A673 (cell line): ENCODE data around the gene BHMT. TPM values are rescaled to one million over a fixed set of nuclear protein-coding genes. Genes with fewer than 3 reads are reported as not detected.

Source experiments
- BruUV-seq: library from RNA; stranded (reverse); fragments of 400-500 nt; replicated peaks from 2 replicates; lab custom pipeline; 2021; lab: Mats Ljungman, UMichigan
- CTCF ChIA-PET: fragments of 300-600 bp; sonication (Branson Sonifier 250); formaldehyde crosslinking; loops from one replicate; lab custom pipeline; 2022; ENCODE audit warnings: antibody characterized with exemption; lab: Charles Lee
- POLR2A ChIA-PET: fragments of 300-600 bp; sonication (Branson Sonifier 250); formaldehyde crosslinking; loops from one replicate; lab custom pipeline; 2022; ENCODE audit warnings: antibody characterized with exemption; ENCODE audit not compliant: low non-redundant PET; lab: Charles Lee
- DNase-seq: peaks from one replicate; pipeline ENCODE4 v3.0.0-alpha.2; 2015; ENCODE audit warnings: low spot score
- H3K27ac ChIP-seq: fragments of 200-600 bp; sonication (generic); 2 replicates; pipeline ENCODE4 v1.5.1; 2016; ENCODE audit warnings: mixed run types, low read depth, mild to moderate bottlenecking, mixed read lengths, antibody characterized with exemption, low read length; ENCODE audit not compliant: poor library complexity, severe bottlenecking
- H3K27me3 ChIP-seq: fragments of 200-600 bp; sonication (generic); replicated peaks from 2 replicates; pipeline ENCODE4 v1.6.1; 2017; ENCODE audit warnings: mixed run types, low read depth, mild to moderate bottlenecking, mixed read lengths, antibody characterized with exemption, low read length; ENCODE audit not compliant: insufficient read depth, poor library complexity
- H3K36me3 ChIP-seq: fragments of 200-600 bp; sonication (generic); 2 replicates; pipeline ENCODE4 v1.6.1; 2016; ENCODE audit warnings: mixed run types, mild to moderate bottlenecking, mixed read lengths, antibody characterized with exemption, low read length; ENCODE audit not compliant: insufficient read depth, poor library complexity, severe bottlenecking
- H3K4me1 ChIP-seq: fragments of 200-600 bp; sonication (generic); 2 replicates; pipeline ENCODE4 v1.6.1; 2017; ENCODE audit warnings: mixed run types, mild to moderate bottlenecking, mixed read lengths, antibody characterized with exemption, low read length; ENCODE audit not compliant: insufficient read depth, poor library complexity, severe bottlenecking
- H3K4me3 ChIP-seq: fragments of 200-600 bp; sonication (generic); 2 replicates; pipeline ENCODE4 v1.5.1; 2016; ENCODE audit warnings: low read depth, mixed run types, mild to moderate bottlenecking, mixed read lengths, low read length; ENCODE audit not compliant: poor library complexity, severe bottlenecking
- H3K9me3 ChIP-seq: fragments of 200-600 bp; sonication (generic); 2 replicates; pipeline ENCODE4 v1.6.1; 2016; ENCODE audit warnings: mixed run types, low read depth, mild to moderate bottlenecking, mixed read lengths, antibody characterized with exemption, low read length; ENCODE audit not compliant: poor library complexity, severe bottlenecking
- CTCF ChIP-seq: fragments of 300-800, 200-600 bp; sonication (generic); conservative IDR thresholded peaks from 2 replicates; pipeline ENCODE4 v1.5.1; 2017; ENCODE audit warnings: low read depth, mild to moderate bottlenecking, antibody characterized with exemption, low read length, moderate library complexity, mixed read lengths
- EZH2 ChIP-seq: fragments of 200-600 bp; sonication (generic); IDR thresholded peaks from 2 replicates; pipeline ENCODE4 v1.6.1; 2017; ENCODE audit warnings: borderline replicate concordance, low read depth, mild to moderate bottlenecking, mixed read lengths, antibody characterized with exemption, low read length; ENCODE audit not compliant: poor library complexity, severe bottlenecking
- intact Hi-C: fragments of 100-400 bp; cut with micrococcal nuclease; formaldehyde crosslinking; loops from one replicate; pipeline ENCODE4 v1.10.0; 2022; ENCODE audit not compliant: unreplicated experiment
- total RNA-seq: library from RNA; stranded (reverse); gene quantifications from 2 replicates; pipeline ENCODE4 v1.2.3, GENCODE V29; 2021

The BHMT gene
- total RNA-seq, 1 experiment from 2014 or later = not detected

GRCh38 chr5:79070350-79070667, 41.3 kb upstream of the BHMT start:
- intact Hi-C loops = no loop called here
- BruUV-seq = no TSS peak
- Histone ChIP-seq H3K9me3 (no peaks in the 10 kb centered on the region), H3K4me1 (peaks cover 5% of the 10 kb centered on the region), H3K27me3 (no peaks in the 10 kb centered on the region), H3K4me3 (no peak overlapping the region), H3K36me3 (no peaks in the 10 kb centered on the region), H3K27ac (no peak overlapping the region)
- ChIA-PET POLR2A (no interaction called here), CTCF (no interaction called here)
- TF ChIP-seq CTCF = no peak
- TF ChIP-seq EZH2 = no peak
- peak; percentile 10 for DNase-seq

- peak; percentile 18 for DNase-seq
- intact Hi-C loops = no loop called here
- H3K36me3 ChIP-seq = no peaks in the 10 kb centered on the region
Observed at GRCh38 chr5:79074641-79075040, 37.0 kb upstream of the BHMT start.

GRCh38 chr5:79075646-79076426, 35.8 kb upstream of the BHMT start:
- no TSS peak for BruUV-seq
- CTCF ChIA-PET = interaction anchor here (0.8 kb wide), 1 partner anchor 176 kb away, joined by 4 read pairs; no protein-coding TSS in a partner anchor
- Histone ChIP-seq H3K27me3 (no peaks in the 10 kb centered on the region), H3K9me3 (no peaks in the 10 kb centered on the region), H3K4me3 (no peak overlapping the region), H3K36me3 (no peaks in the 10 kb centered on the region), H3K4me1 (no peaks in the 10 kb centered on the region), H3K27ac (no peak overlapping the region)
- no peak for DNase-seq
- no peak for TF ChIP-seq EZH2
- TF ChIP-seq CTCF = no peak
- intact Hi-C loops = no loop called here
- POLR2A ChIA-PET = no interaction called here

More at GRCh38 chr5:79074641-79075040, 37.0 kb upstream of the BHMT start:
- no peaks in the 10 kb centered on the region for H3K9me3 ChIP-seq
- POLR2A ChIA-PET = no interaction called here
- H3K4me3 ChIP-seq = no peak overlapping the region
- CTCF ChIA-PET = interaction anchor here (0.6 kb wide), 1 partner anchor 72 kb away, joined by 3 read pairs; no protein-coding TSS in a partner anchor
- TF ChIP-seq CTCF (no peak), EZH2 (no peak)
- no peak overlapping the region for H3K27ac ChIP-seq
- H3K27me3 ChIP-seq = no peaks in the 10 kb centered on the region
- BruUV-seq = no TSS peak
- H3K4me1 ChIP-seq = peaks cover 5% of the 10 kb centered on the region
